Uterus (tissue), 4 donors: ENCODE data around the gene SORT1. TPM values are rescaled to one million over a fixed set of nuclear protein-coding genes. Genes with fewer than 3 reads are reported as not detected.
"Not testable (repeated sequence)": the region's sequence is repeated elsewhere in the genome, so short reads cannot be mapped to it uniquely, and the experiment has no call there.

Experiments used
- DNase-seq, 2 donors: peaks; one replicate each; pipeline ENCODE4 v3.0.0-alpha.2; 2019 to 2020
- H3K27ac ChIP-seq, 2 donors: fragments of 200-600 bp; sonication (generic); 1 replicate in 1 of 2; 2 replicates in 1 of 2; pipeline ENCODE4 v1.5.1; 2016 to 2018
- H3K27me3 ChIP-seq, 2 donors: fragments of 200-600 bp; sonication (generic); one replicate each; pipeline ENCODE4 v1.5.1; 2018 to 2019; ENCODE audit warnings: control low read depth in 1 of 2
- H3K36me3 ChIP-seq, 2 donors: fragments of 200-600 bp; sonication (generic); one replicate each; pipeline ENCODE4 v1.5.1; 2019; ENCODE audit warnings: control low read depth in 1 of 2
- H3K4me1 ChIP-seq, 2 donors: fragments of 200-600 bp; sonication (generic); one replicate each; pipeline ENCODE4 v1.5.1; 2018 to 2019; ENCODE audit warnings: control low read depth in 1 of 2
- H3K4me3 ChIP-seq, 2 donors: fragments of 200-600 bp; sonication (generic); 1 replicate in 1 of 2; 2 replicates in 1 of 2; pipeline ENCODE4 v1.5.1; 2018 to 2019; ENCODE audit warnings: mild to moderate bottlenecking in 1 of 2
- H3K9me3 ChIP-seq, 2 donors: fragments of 200-600 bp; sonication (generic); one replicate each; pipeline ENCODE4 v1.5.1; 2019; ENCODE audit warnings: control low read depth in 1 of 2
- POLR2A ChIP-seq, 2 donors: fragments of 450-650 bp; IDR thresholded peaks; one replicate each; pipeline ENCODE4 v1.6.1; 2016; ENCODE audit warnings: antibody characterized with exemption in 2 of 2, mild to moderate bottlenecking in 1 of 2, moderate library complexity in 1 of 2
- intact Hi-C: fragments of 100-400 bp; cut with DNase I; formaldehyde crosslinking; loops from one replicate; pipeline ENCODE4 v1.15.1; 2023; ENCODE audit warnings: low total_unique reads
- total RNA-seq, 4 donors: library from RNA; depleted of rRNA in 3 of 4; stranded (reverse); fragments of >200 nt in 3 of 4; gene quantifications; one replicate each; pipeline versions ENCODE4 v1.1.0 to v1.2.4, GENCODE V29; 2014 to 2023
- TF ChIP-seq, protein P1 (sequence below), 4 experiments: fragments of 200-600 bp in 2 of 4; fragments of 450-650 bp in 2 of 4; sonication (generic) in 2 of 4; IDR thresholded peaks; one replicate each; pipeline ENCODE4 v1.5.1; 2016 to 2019; ENCODE audit warnings: antibody characterized with exemption in 4 of 4, mild to moderate bottlenecking in 2 of 4, moderate library complexity in 1 of 4
- donor health status: DM: yes; HTN: yes; CAD: no.

The SORT1 gene
- total RNA-seq, 4 donors from 2014 or later, result 20.2 to 43.4 (median 27.9) TPM

DNA sequence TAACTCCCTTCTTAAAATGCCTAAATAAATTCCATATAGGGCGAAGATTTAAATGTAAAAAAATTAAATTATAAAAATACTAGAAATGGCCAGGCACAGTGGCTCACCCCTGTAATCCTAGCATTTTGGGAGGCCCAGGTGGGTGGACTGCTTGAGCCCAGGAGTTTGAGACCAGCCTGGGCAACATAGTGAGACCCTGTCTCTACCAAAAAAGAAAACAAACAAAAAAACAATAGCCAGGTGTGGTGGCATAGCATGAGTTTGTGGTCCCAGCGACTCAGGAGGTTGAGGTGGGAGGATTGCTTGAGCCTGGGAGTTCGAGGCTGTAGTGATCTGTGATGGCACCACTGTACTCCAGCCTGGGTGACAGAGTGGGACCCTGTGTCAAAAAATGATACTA lies 17.8 kb downstream of the SORT1 start:
- TF ChIP-seq, protein P1, sequence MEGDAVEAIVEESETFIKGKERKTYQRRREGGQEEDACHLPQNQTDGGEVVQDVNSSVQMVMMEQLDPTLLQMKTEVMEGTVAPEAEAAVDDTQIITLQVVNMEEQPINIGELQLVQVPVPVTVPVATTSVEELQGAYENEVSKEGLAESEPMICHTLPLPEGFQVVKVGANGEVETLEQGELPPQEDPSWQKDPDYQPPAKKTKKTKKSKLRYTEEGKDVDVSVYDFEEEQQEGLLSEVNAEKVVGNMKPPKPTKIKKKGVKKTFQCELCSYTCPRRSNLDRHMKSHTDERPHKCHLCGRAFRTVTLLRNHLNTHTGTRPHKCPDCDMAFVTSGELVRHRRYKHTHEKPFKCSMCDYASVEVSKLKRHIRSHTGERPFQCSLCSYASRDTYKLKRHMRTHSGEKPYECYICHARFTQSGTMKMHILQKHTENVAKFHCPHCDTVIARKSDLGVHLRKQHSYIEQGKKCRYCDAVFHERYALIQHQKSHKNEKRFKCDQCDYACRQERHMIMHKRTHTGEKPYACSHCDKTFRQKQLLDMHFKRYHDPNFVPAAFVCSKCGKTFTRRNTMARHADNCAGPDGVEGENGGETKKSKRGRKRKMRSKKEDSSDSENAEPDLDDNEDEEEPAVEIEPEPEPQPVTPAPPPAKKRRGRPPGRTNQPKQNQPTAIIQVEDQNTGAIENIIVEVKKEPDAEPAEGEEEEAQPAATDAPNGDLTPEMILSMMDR (IDR thresholded peaks at IDR 0.05), result no peak
- no peak for TF ChIP-seq POLR2A (IDR thresholded peaks at IDR 0.05)
- no peak for DNase-seq
- Histone ChIP-seq H3K9me3 (no peaks in the 10 kb centered on the region), H3K27me3 (no peaks in the 10 kb centered on the region), H3K4me3 (no peak overlapping the region), H3K36me3 (no peaks in the 10 kb centered on the region), H3K4me1 (no peaks in the 10 kb centered on the region), H3K27ac (no peak overlapping the region)
- intact Hi-C loops, result no loop called here

GRCh38 chr1:109379422-109379821 lies 18.3 kb downstream of the SORT1 start:
- Histone ChIP-seq H3K4me1 (no peaks in the 10 kb centered on the region), H3K27ac (no peak overlapping the region), H3K27me3 (no peaks in the 10 kb centered on the region), H3K9me3 (no peaks in the 10 kb centered on the region), H3K36me3 (no peaks in the 10 kb centered on the region), H3K4me3 (no peak overlapping the region)
- DNase-seq, result no peak
- TF ChIP-seq POLR2A (IDR thresholded peaks at IDR 0.05), result no peak
- TF ChIP-seq, protein P1 (IDR thresholded peaks at IDR 0.05), result no peak
- intact Hi-C loops, result no loop called here

GRCh38 chr1:109377698-109378097 lies 20.0 kb downstream of the SORT1 start:
- TF ChIP-seq POLR2A (IDR thresholded peaks at IDR 0.05), result no peak
- TF ChIP-seq, protein P1 (IDR thresholded peaks at IDR 0.05), result no peak
- Histone ChIP-seq H3K9me3 (no peaks in the 10 kb centered on the region), H3K4me3 (no peak overlapping the region), H3K36me3 (no peaks in the 10 kb centered on the region), H3K27ac (no peak overlapping the region), H3K4me1 (no peaks in the 10 kb centered on the region), H3K27me3 (no peaks in the 10 kb centered on the region)
- intact Hi-C loops, result no loop called here
- DNase-seq, result no peak

- H3K4me1 ChIP-seq, intact Hi-C loops, H3K36me3 ChIP-seq, DNase-seq, H3K27me3 ChIP-seq, H3K4me3 ChIP-seq, H3K9me3 ChIP-seq: not testable (repeated sequence)
- peak overlapping the region; percentile 35 to 77 for H3K27ac ChIP-seq
Measured at GRCh38 chr1:109373696-109374095, 24.0 kb downstream of the SORT1 start.

GRCh38 chr1:109373126-109373525 lies 24.6 kb downstream of the SORT1 start:
- Histone ChIP-seq H3K4me3 (no peak overlapping the region), H3K4me1 (no peaks in the 10 kb centered on the region), H3K36me3 (no peaks in the 10 kb centered on the region), H3K27me3 (no peaks in the 10 kb centered on the region), H3K9me3 (no peaks in the 10 kb centered on the region), H3K27ac (peak overlapping the region; percentile 35 to 77)
- intact Hi-C loops, result no loop called here
- no peak for TF ChIP-seq POLR2A (IDR thresholded peaks at IDR 0.05)
- TF ChIP-seq, protein P1 (IDR thresholded peaks at IDR 0.05), result no peak
- no peak for DNase-seq

DNA sequence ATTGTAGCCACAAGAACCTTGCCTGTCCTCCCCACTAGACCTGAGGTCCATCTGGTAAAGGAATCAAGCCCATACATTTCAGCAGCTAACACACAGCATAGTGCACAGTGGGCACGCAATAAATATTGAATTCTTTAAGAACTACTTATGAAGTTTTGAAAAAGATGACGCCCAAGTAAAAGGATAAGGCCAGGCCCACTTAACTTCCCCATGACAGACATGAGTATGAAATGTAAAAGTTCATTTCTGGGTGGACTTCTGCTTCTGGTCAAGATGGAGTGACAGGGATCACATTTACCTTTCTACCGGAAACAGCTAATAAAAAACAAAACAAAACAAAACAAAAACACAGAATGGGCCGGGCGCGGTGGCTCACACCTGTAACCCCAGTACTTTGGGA lies 25.4 kb downstream of the SORT1 start:
- no peak for DNase-seq
- intact Hi-C loops, result no loop called here
- no peaks in the 10 kb centered on the region for H3K9me3 ChIP-seq
- no peak overlapping the region for H3K4me3 ChIP-seq
- H3K27me3 ChIP-seq, result no peaks in the 10 kb centered on the region
- no peaks in the 10 kb centered on the region for H3K36me3 ChIP-seq
- TF ChIP-seq, protein P1 (IDR thresholded peaks at IDR 0.05), result no peak
- TF ChIP-seq POLR2A (IDR thresholded peaks at IDR 0.05), result no peak
- peak overlapping the region; percentile 75 to 77 for H3K27ac ChIP-seq
- H3K4me1 ChIP-seq, result no peaks in the 10 kb centered on the region
